Mucosa of descending colon (tissue), 3 donors: ENCODE results near the gene CACNA1D. TPM values are rescaled to one million over a fixed set of nuclear protein-coding genes. Genes with fewer than 3 reads are reported as not detected.

Experiments
- ATAC-seq: fragments of 200-7000 bp; cut with Tn5 transposase; one replicate; pipeline ENCODE4 v1.9.1; 2020; ENCODE audit warnings: mild to moderate bottlenecking, moderate library complexity
- DNase-seq, 3 donors: peaks; one replicate each; pipeline ENCODE4 v3.0.0-alpha.2; 2020
- H3K36me3 ChIP-seq: fragments of 200-600 bp; one replicate; pipeline ENCODE4 v1.8.0; 2021; ENCODE audit warnings: low read depth, mild to moderate bottlenecking
- H3K4me1 ChIP-seq: fragments of 200-600 bp; one replicate; pipeline ENCODE4 v1.8.0; 2021; ENCODE audit warnings: low read depth, mild to moderate bottlenecking
- H3K4me3 ChIP-seq: fragments of 200-600 bp; one replicate; pipeline ENCODE4 v1.8.0; 2021; ENCODE audit warnings: mild to moderate bottlenecking
- H3K9me3 ChIP-seq: fragments of 200-600 bp; one replicate; pipeline ENCODE4 v1.8.0; 2021; ENCODE audit warnings: mild to moderate bottlenecking
- intact Hi-C, 2 donors: fragments of 100-400 bp; cut with DNase I in 1 of 2; cut with micrococcal nuclease in 1 of 2; formaldehyde crosslinking; loops; one replicate each; pipeline versions ENCODE4 v1.11.0 to v1.11.1; 2022; cut with DNase I, micrococcal nuclease
- total RNA-seq, 3 donors: library from RNA; stranded (reverse); fragmentation: NEBNext Ultra II Directional in 2 of 3; extraction: Animal tissue kit (Norgen Biotek cat#: 25700) in 2 of 3; gene quantifications; one replicate each; pipeline versions ENCODE4 v1.2.1 to v1.2.4, GENCODE V29; 2021 to 2023
- TF ChIP-seq, protein P1 (sequence below): fragments of 200-600 bp; IDR thresholded peaks from one replicate; pipeline ENCODE4 v1.8.0; 2022; ENCODE audit warnings: antibody characterized with exemption, mild to moderate bottlenecking
- donor health status: DM: no; HTN: no; CAD: no; lungs with moderate emphysema.
- donor health status: DM: no; HTN: no; CAD: no.
- donor health status: DM: no; HTN: yes; CAD: no.

Gene CACNA1D
- total RNA-seq, 3 donors from 2014 or later, result 13.8 to 38.1 (median 22.2) TPM

DNA sequence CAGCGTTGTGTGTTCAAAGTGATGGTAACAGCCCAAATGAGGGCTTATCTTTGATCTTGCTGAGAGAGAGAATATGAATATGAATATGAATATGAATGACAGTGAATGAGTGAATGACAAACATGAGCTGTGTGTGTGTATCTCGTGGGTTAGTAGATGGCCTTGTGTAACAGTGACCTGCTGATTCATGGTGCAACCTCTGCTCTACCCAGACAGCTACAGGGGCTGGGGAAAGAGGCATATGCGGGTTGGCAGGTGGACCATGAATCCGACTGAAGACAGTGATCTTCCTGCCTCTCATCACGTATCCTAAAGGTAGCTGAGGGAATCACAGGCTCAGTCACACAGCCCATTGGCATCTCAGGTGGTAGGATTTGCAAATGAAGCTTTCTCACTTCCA, 293.6 kb downstream of the CACNA1D start:
- H3K36me3 ChIP-seq, result no peaks in the 10 kb centered on the region
- no peak overlapping the region for H3K4me3 ChIP-seq
- H3K9me3 ChIP-seq, result no peaks in the 10 kb centered on the region
- TF ChIP-seq, protein P1, sequence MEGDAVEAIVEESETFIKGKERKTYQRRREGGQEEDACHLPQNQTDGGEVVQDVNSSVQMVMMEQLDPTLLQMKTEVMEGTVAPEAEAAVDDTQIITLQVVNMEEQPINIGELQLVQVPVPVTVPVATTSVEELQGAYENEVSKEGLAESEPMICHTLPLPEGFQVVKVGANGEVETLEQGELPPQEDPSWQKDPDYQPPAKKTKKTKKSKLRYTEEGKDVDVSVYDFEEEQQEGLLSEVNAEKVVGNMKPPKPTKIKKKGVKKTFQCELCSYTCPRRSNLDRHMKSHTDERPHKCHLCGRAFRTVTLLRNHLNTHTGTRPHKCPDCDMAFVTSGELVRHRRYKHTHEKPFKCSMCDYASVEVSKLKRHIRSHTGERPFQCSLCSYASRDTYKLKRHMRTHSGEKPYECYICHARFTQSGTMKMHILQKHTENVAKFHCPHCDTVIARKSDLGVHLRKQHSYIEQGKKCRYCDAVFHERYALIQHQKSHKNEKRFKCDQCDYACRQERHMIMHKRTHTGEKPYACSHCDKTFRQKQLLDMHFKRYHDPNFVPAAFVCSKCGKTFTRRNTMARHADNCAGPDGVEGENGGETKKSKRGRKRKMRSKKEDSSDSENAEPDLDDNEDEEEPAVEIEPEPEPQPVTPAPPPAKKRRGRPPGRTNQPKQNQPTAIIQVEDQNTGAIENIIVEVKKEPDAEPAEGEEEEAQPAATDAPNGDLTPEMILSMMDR, result no peak
- ATAC-seq (no peak), DNase-seq (no peak)
- intact Hi-C loops, result no loop called here
- H3K4me1 ChIP-seq, result no peaks in the 10 kb centered on the region

DNA sequence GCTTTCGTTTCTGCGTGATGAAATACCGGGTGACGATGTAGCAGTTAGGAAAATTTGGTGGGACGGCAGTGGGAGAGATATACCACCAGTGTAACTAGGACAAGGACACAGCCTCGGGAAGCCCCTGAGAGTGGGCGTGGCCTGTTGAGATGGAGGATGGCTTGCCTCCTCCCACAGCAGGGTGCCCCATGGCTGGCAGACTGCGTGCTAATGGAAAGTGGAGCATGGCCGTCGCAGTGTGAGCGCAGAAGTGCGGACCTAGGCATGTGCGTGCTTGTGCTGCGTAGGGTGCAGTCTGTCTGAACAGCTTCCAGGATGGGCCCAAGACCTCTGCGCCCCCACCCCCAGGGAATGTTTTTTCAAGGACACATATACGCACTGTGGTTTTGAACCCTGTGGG, 295.0 kb downstream of the CACNA1D start:
- TF ChIP-seq, protein P1, result no peak
- Histone ChIP-seq H3K9me3 (no peaks in the 10 kb centered on the region), H3K4me1 (no peaks in the 10 kb centered on the region), H3K4me3 (no peak overlapping the region), H3K36me3 (no peaks in the 10 kb centered on the region)
- no peak for ATAC-seq
- no peak for DNase-seq
- intact Hi-C loops, result no loop called here

DNA sequence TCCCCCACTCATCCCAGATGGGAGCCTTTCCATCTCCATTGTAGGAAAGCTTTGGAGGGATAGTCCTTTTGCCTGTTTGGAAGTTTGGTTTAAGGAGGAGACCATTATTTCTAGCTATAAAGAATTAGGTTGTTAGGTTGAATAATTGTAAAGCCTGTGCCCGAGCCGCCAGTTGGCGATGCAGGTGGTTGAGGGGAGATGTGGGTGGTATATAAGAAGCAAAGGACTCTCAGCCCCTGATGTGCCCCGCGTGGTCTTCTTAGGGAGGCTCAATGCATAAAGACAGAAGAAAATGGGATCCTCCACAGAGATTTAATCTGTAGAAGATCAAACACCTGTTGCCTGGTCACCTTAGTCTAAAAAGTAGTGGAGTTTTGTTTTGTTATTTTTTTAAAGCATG, 296.1 kb downstream of the CACNA1D start:
- DNase-seq (no peak), ATAC-seq (no peak)
- no peak overlapping the region for H3K4me3 ChIP-seq

GRCh38 chr3:53791317-53791716, 296.9 kb downstream of the CACNA1D start:
- H3K9me3 ChIP-seq, result no peaks in the 10 kb centered on the region
- TF ChIP-seq, protein P1, result no peak
- ATAC-seq (no peak), DNase-seq (no peak)
- H3K4me1 ChIP-seq, result no peaks in the 10 kb centered on the region
- H3K4me3 ChIP-seq, result no peak overlapping the region
- H3K36me3 ChIP-seq, result no peaks in the 10 kb centered on the region
- intact Hi-C loops, result no loop called here

More for the DNA sequence above, 296.1 kb downstream of the CACNA1D start:
- Histone ChIP-seq H3K4me1 (no peaks in the 10 kb centered on the region), H3K36me3 (no peaks in the 10 kb centered on the region), H3K9me3 (no peaks in the 10 kb centered on the region)
- intact Hi-C loops, result no loop called here
- TF ChIP-seq, protein P1, result no peak

DNA sequence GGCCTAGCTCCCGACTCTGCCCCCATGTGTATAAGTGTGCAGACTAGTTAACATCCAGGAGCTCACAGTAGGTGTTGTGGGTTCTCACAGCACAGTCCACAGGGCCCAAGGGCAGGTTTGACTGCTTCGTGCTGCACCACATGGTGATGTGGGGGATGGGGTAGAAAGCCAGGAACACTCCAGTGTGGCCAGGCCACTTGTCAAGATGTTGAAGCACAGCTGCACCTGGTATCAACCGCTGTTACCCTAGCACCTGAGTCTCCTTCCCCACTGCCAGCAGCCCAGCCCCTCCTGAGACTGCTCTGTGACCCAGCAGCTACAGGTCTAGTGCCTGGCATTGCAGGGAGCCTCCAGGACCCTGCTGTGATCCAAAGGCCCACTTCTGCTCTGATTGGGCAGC, 298.5 kb downstream of the CACNA1D start:
- Histone ChIP-seq H3K4me3 (no peak overlapping the region), H3K4me1 (no peaks in the 10 kb centered on the region), H3K36me3 (no peaks in the 10 kb centered on the region), H3K9me3 (no peaks in the 10 kb centered on the region)
- TF ChIP-seq, protein P1, result no peak
- intact Hi-C loops, result no loop called here
- DNase-seq, result no peak
- no peak for ATAC-seq

GRCh38 chr3:53794597-53794996, 300.2 kb downstream of the CACNA1D start:
- Histone ChIP-seq H3K4me1 (no peaks in the 10 kb centered on the region), H3K9me3 (no peaks in the 10 kb centered on the region), H3K36me3 (no peaks in the 10 kb centered on the region), H3K4me3 (no peak overlapping the region)
- no peak for ATAC-seq
- DNase-seq, result no peak
- intact Hi-C loops, result no loop called here
- TF ChIP-seq, protein P1, result no peak
